Activated T-cell treated with anti-CD3 and anti-CD28 coated beads for 48 hours (primary cell): ENCODE data around the gene GPR3.

Source experiments
- DNase-seq: peaks from one replicate; pipeline ENCODE4 v3.0.0-alpha.2; 2020; ENCODE audit warnings: low read depth

GPR3 gene

GRCh38 chr1:27392096-27392777, at the start of gene GPR3:
TSS of gene GPR3 (plus strand) at chr1:27392622. CDS start at chr1:27393799, 1,177 bp downstream.
- DNase-seq: peak; percentile 95

GRCh38 chr1:27342778-27343638, 49.4 kb upstream of the GPR3 start:
- peak; percentile 45 for DNase-seq

- no peak for DNase-seq
These were observed 48.8 kb upstream of the GPR3 start for GRCh38 chr1:27343639-27344025.

- DNase-seq: no peak
These were observed 47.1 kb upstream of the GPR3 start for GRCh38 chr1:27345272-27345671.

- DNase-seq: no peak
These were observed 46.1 kb upstream of the GPR3 start for GRCh38 chr1:27346357-27346756.

GRCh38 chr1:27346991-27347624, 45.3 kb upstream of the GPR3 start:
- DNase-seq: no peak

GRCh38 chr1:27348861-27349783, 43.3 kb upstream of the GPR3 start:
- DNase-seq: no peak

GRCh38 chr1:27349784-27350662, 42.4 kb upstream of the GPR3 start:
- no peak for DNase-seq

- DNase-seq: no peak
These were observed 41.5 kb upstream of the GPR3 start for GRCh38 chr1:27350663-27351540.

- DNase-seq: no peak
These were observed 40.8 kb upstream of the GPR3 start for GRCh38 chr1:27351541-27352107.

GRCh38 chr1:27353166-27353565, 39.3 kb upstream of the GPR3 start:
- no peak for DNase-seq

- no peak for DNase-seq
These were observed 38.8 kb upstream of the GPR3 start for GRCh38 chr1:27353629-27354028.

- DNase-seq: no peak
These were observed 36.7 kb upstream of the GPR3 start for GRCh38 chr1:27355683-27356082.

GRCh38 chr1:27356277-27356618, 36.2 kb upstream of the GPR3 start:
- DNase-seq: no peak

- DNase-seq: peak; percentile 33
These were observed 35.7 kb upstream of the GPR3 start for GRCh38 chr1:27356619-27357280.

GRCh38 chr1:27357281-27358037, 35.0 kb upstream of the GPR3 start:
- peak; percentile 79 for DNase-seq

- DNase-seq: no peak
These were observed 34.1 kb upstream of the GPR3 start for GRCh38 chr1:27358038-27358927.
